SK-N-SH treated with all-trans-retinoic acid at 6 μM for 48 hours (cell line): ENCODE data around the gene PRKAG2.

Experiments
- CSRNP3 ChIP-seq: fragments of 250-450 bp; sonication (Bioruptor Pico); IDR thresholded peaks from 2 replicates; pipeline ENCODE4 v1.5.1; 2021; ENCODE audit warnings: mild to moderate bottlenecking, moderate library complexity
- ESRRG ChIP-seq: fragments of 250-450 bp; sonication (Bioruptor Pico); IDR thresholded peaks from 2 replicates; pipeline ENCODE4 v1.6.1; 2021; ENCODE audit warnings: mild to moderate bottlenecking
- GLIS3 ChIP-seq: fragments of 250-450 bp; sonication (Bioruptor Pico); IDR thresholded peaks from 2 replicates; pipeline ENCODE4 v1.5.0; 2020; ENCODE audit warnings: mild to moderate bottlenecking, moderate library complexity
- PPARA ChIP-seq: fragments of 250-450 bp; sonication (Bioruptor Pico); IDR thresholded peaks from 2 replicates; pipeline ENCODE4 v1.5.0; 2020; ENCODE audit warnings: mild to moderate bottlenecking, borderline replicate concordance
- SNAI2 ChIP-seq: fragments of 250-450 bp; sonication (Bioruptor Pico); IDR thresholded peaks from 2 replicates; pipeline ENCODE4 v1.5.0; 2020; ENCODE audit warnings: mild to moderate bottlenecking, moderate library complexity
- TCF4 ChIP-seq: fragments of 250-450 bp; sonication (Bioruptor Pico); IDR thresholded peaks from 2 replicates; pipeline ENCODE4 v1.8.0; 2021; ENCODE audit warnings: mild to moderate bottlenecking, moderate library complexity, borderline replicate concordance
- TOX ChIP-seq: fragments of 250-450 bp; sonication (Bioruptor Pico); IDR thresholded peaks from 2 replicates; pipeline ENCODE4 v1.8.0; 2021; ENCODE audit warnings: mild to moderate bottlenecking, moderate library complexity, borderline replicate concordance
- TSHZ2 ChIP-seq: fragments of 250-450 bp; sonication (Bioruptor Pico); IDR thresholded peaks from 2 replicates; pipeline ENCODE4 v1.5.0; 2020; ENCODE audit warnings: mild to moderate bottlenecking, moderate library complexity
- ZFP30 ChIP-seq: fragments of 450-650 bp; formaldehyde crosslinking; IDR thresholded peaks from 2 replicates; pipeline ENCODE4 v1.5.0; 2022; ENCODE audit warnings: mild to moderate bottlenecking, moderate library complexity
- ZNF565 ChIP-seq: fragments of 450-650 bp; formaldehyde crosslinking; conservative IDR thresholded peaks from 2 replicates; pipeline ENCODE4 v1.5.0; 2020; ENCODE audit warnings: low read depth, mild to moderate bottlenecking, moderate library complexity
- ZNF8 ChIP-seq: fragments of 450-650 bp; formaldehyde crosslinking; IDR thresholded peaks from 2 replicates; pipeline ENCODE4 v1.5.0; 2020; ENCODE audit warnings: mild to moderate bottlenecking, moderate library complexity

GRCh38 chr7:151721236-151721635 is 155.7 kb downstream of the PRKAG2 start:
- TF ChIP-seq ZFP30 (CRISPR knock-in tag) (no peak), ESRRG (CRISPR knock-in tag) (no peak), SNAI2 (no peak), TCF4 (CRISPR knock-in tag) (no peak), CSRNP3 (CRISPR knock-in tag) (no peak), ZNF565 (CRISPR knock-in tag) (no peak), GLIS3 (no peak), PPARA (no peak), ZNF8 (CRISPR knock-in tag) (no peak), TSHZ2 (CRISPR knock-in tag) (no peak), TOX (no peak)
